Stomach (tissue), 4 donors: ENCODE data around the gene ANKRD11.

Source experiments
- POLR2A ChIP-seq, 4 donors: fragments of 450-650 bp; IDR thresholded peaks; one replicate each; pipeline ENCODE4 v1.6.1; 2016; ENCODE audit warnings: antibody characterized with exemption in 4 of 4, control low read depth in 2 of 4, mild to moderate bottlenecking in 1 of 4, moderate library complexity in 1 of 4
- POLR2AphosphoS5 ChIP-seq, 3 donors: sonication (generic); formaldehyde crosslinking; IDR thresholded peaks; one replicate each; pipeline ENCODE4 v1.6.1; 2016; ENCODE audit warnings: antibody characterized with exemption in 3 of 3
- TF ChIP-seq, protein P1 (sequence below), 7 experiments: fragments of 450-650 bp in 4 of 7; fragments of 200-600 bp in 3 of 7; sonication (generic) in 3 of 7; IDR thresholded peaks; one replicate each; pipeline ENCODE4 v1.5.1; 2016 to 2019; ENCODE audit warnings: antibody characterized with exemption in 7 of 7, control low read depth in 2 of 7, mild to moderate bottlenecking in 1 of 7

DNA sequence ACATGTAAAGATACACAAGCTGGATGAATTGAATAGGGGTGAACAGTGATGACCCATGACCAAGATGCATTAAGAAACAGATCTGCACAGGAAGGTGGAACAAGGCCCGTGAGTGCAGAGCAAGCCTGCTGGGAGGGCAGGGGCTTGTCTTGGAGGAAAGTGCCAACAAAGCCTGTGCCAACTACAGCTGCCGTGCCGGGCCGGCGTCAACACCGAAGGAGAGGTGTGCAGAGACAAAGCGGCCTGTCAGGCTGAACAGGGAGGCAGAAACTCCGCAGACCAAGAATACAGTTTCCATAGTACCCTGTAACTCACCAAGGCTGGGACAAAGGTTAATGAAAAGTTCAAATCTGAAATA is 46.7 kb downstream of the ANKRD11 start:
- no peak for TF ChIP-seq POLR2AphosphoS5 (IDR thresholded peaks at IDR 0.05)
- TF ChIP-seq POLR2A (IDR thresholded peaks at IDR 0.05): no peak
- TF ChIP-seq, protein P1, sequence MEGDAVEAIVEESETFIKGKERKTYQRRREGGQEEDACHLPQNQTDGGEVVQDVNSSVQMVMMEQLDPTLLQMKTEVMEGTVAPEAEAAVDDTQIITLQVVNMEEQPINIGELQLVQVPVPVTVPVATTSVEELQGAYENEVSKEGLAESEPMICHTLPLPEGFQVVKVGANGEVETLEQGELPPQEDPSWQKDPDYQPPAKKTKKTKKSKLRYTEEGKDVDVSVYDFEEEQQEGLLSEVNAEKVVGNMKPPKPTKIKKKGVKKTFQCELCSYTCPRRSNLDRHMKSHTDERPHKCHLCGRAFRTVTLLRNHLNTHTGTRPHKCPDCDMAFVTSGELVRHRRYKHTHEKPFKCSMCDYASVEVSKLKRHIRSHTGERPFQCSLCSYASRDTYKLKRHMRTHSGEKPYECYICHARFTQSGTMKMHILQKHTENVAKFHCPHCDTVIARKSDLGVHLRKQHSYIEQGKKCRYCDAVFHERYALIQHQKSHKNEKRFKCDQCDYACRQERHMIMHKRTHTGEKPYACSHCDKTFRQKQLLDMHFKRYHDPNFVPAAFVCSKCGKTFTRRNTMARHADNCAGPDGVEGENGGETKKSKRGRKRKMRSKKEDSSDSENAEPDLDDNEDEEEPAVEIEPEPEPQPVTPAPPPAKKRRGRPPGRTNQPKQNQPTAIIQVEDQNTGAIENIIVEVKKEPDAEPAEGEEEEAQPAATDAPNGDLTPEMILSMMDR (IDR thresholded peaks at IDR 0.05): no peak
